Fibroblast of lung (primary cell): ENCODE results near the gene ZNF581. TPM values are rescaled to one million over a fixed set of nuclear protein-coding genes. Genes with fewer than 3 reads are reported as not detected.

ENCODE experiments used
- DNase-seq, 2 donors: peaks; one replicate each; pipeline versions ENCODE4 v3.0.0 to v3.0.0-alpha.2; 2010; ENCODE audit warnings: low read depth in 2 of 2
- H2AFZ ChIP-seq: 2 replicates; pipeline ENCODE4 v1.5.1; 2012; ENCODE audit warnings: low read length, control low read depth, inconsistent platforms
- H3K27ac ChIP-seq: 2 replicates; pipeline ENCODE4 v1.5.1; 2011; ENCODE audit warnings: low read length, control low read depth; ENCODE audit not compliant: insufficient read depth
- H3K27me3 ChIP-seq: 2 replicates; pipeline ENCODE4 v1.5.1; 2011; ENCODE audit warnings: mild to moderate bottlenecking, low read length; ENCODE audit not compliant: control insufficient read depth, insufficient read depth
- H3K36me3 ChIP-seq: 2 replicates; pipeline ENCODE4 v1.5.1; 2011; ENCODE audit warnings: low read length; ENCODE audit not compliant: control insufficient read depth, insufficient read depth
- H3K4me1 ChIP-seq: 2 replicates; pipeline ENCODE4 v1.5.1; 2011; ENCODE audit warnings: low read length; ENCODE audit not compliant: control insufficient read depth, insufficient read depth; ENCODE audit errors: extremely low read depth
- H3K4me2 ChIP-seq: 2 replicates; pipeline ENCODE4 v1.5.1; 2011; ENCODE audit warnings: low read length, control low read depth; ENCODE audit not compliant: insufficient read depth; ENCODE audit errors: extremely low read depth
- H3K4me3 ChIP-seq, 4 experiments: fragments of 200-600 bp in 1 of 4; sonication (generic) in 1 of 4; replicated peaks in 1 of 4; 2 replicates each; pipeline ENCODE4 v1.5.1; 2011 to 2016; ENCODE audit warnings: low read length in 4 of 4, low read depth in 3 of 4, mild to moderate bottlenecking in 3 of 4, control low read depth in 2 of 4, inconsistent platforms in 1 of 4, mixed read lengths in 1 of 4; ENCODE audit not compliant: insufficient read depth in 1 of 4; ENCODE audit errors: control extremely low read depth in 1 of 4
- H3K79me2 ChIP-seq: 2 replicates; pipeline ENCODE4 v1.5.1; 2012; ENCODE audit warnings: mild to moderate bottlenecking, low read length, inconsistent platforms; ENCODE audit not compliant: control insufficient read depth, insufficient read depth
- H3K9ac ChIP-seq: 2 replicates; pipeline ENCODE4 v1.5.1; 2011; ENCODE audit warnings: mild to moderate bottlenecking, low read length, control low read depth; ENCODE audit not compliant: insufficient read depth
- H3K9me3 ChIP-seq: 2 replicates; pipeline ENCODE4 v1.5.1; 2012; ENCODE audit warnings: low read depth, low read length; ENCODE audit not compliant: control insufficient read depth, insufficient read depth
- H4K20me1 ChIP-seq: 2 replicates; pipeline ENCODE4 v1.5.1; 2011; ENCODE audit warnings: low read length; ENCODE audit not compliant: control insufficient read depth, insufficient read depth; ENCODE audit errors: extremely low read depth
- CTCF ChIP-seq, 2 donors: IDR thresholded peaks in 1 of 2; conservative IDR thresholded peaks in 1 of 2; 1 replicate in 1 of 2; 2 replicates in 1 of 2; pipeline ENCODE4 v1.5.1; 2011 to 2012; ENCODE audit warnings: low read length in 2 of 2, control low read depth in 1 of 2, inconsistent platforms in 1 of 2, low read depth in 1 of 2, mild to moderate bottlenecking in 1 of 2
- EZH2 ChIP-seq: IDR thresholded peaks from 2 replicates; pipeline ENCODE4 v1.5.1; 2012; ENCODE audit warnings: low read length, control low read depth, mild to moderate bottlenecking; ENCODE audit errors: missing control alignments
- polyA plus RNA-seq, 2 donors: library from polyadenylated mRNA; depleted of rRNA in 1 of 2; stranded (reverse) in 1 of 2; unstranded in 1 of 2; fragments of >200 nt; gene quantifications; 2 replicates each; pipeline ENCODE4 v1.2.1, GENCODE V29; 2011 to 2012; ENCODE audit warnings: missing spikeins in 1 of 2
- total RNA-seq: library from RNA; depleted of rRNA; stranded (reverse); fragments of >200 nt; gene quantifications from 2 replicates; pipeline ENCODE4 v1.2.1, GENCODE V29; 2014

The ZNF581 gene
- total and polyA plus RNA-seq, 2 donors (not counting 1 experiment from before 2014, with no cell fraction given): 9.2 to 33.4 TPM

DNA sequence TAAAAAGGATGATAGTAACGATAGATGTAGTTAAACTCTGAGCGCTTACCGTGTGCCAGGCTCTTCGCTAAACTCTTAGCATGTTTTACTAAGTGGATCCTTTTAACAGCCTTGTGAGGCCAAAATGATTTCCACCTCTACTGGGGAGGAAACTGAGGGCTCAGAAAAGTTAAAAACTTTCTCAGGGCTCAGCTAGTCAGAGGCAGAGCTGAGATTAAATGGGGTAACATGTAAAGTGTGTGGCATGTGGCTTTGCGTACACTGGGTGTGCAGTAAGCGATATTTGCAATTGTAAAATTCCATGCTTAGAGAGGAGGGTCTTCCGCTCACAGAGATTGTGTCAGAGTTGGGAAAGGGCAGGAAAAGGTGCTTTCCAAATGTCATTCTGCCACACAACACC is 13.1 kb downstream of the ZNF581 start:
- Histone ChIP-seq H3K27me3 (no peaks in the 10 kb centered on the region), H3K9me3 (no peaks in the 10 kb centered on the region), H3K79me2 (peaks cover 65% of the 10 kb centered on the region), H2AFZ (no peak overlapping the region), H3K4me1 (peaks cover 14% of the 10 kb centered on the region), H3K9ac (no peak overlapping the region), H3K27ac (peak overlapping the region; percentile 19), H3K4me3 (peak overlapping the region; percentile 73 to 95 (median 83)), H3K36me3 (peaks cover 18% of the 10 kb centered on the region), H3K4me2 (peak overlapping the region; percentile 97), H4K20me1 (no peaks in the 10 kb centered on the region)
- no peak for DNase-seq
- no peak for TF ChIP-seq EZH2
- TF ChIP-seq CTCF (conservative IDR thresholded peaks at IDR 0.05 in 1 of 2, IDR thresholded peaks at IDR 0.05 in 1 of 2; ENCODE audit: low read depth in 1 of 2, low read length in 2 of 2): no peak

GRCh38 chr19:55656988-55657747 is 13.7 kb downstream of the ZNF581 start:
- DNase-seq: no peak
- H3K27ac ChIP-seq: peak overlapping the region; percentile 14

More at GRCh38 chr19:55656988-55657747, 13.7 kb downstream of the ZNF581 start:
- Histone ChIP-seq H3K4me3 (peak overlapping the region; percentile 73 to 95 (median 83)), H3K4me1 (peaks cover 14% of the 10 kb centered on the region), H3K9ac (no peak overlapping the region), H3K27me3 (no peaks in the 10 kb centered on the region), H4K20me1 (no peaks in the 10 kb centered on the region), H3K9me3 (no peaks in the 10 kb centered on the region), H3K4me2 (peak overlapping the region; percentile 97), H3K36me3 (peaks cover 20% of the 10 kb centered on the region), H2AFZ (no peak overlapping the region), H3K79me2 (peaks cover 70% of the 10 kb centered on the region)
- TF ChIP-seq CTCF (conservative IDR thresholded peaks at IDR 0.05 in 1 of 2, IDR thresholded peaks at IDR 0.05 in 1 of 2; ENCODE audit: low read depth in 1 of 2, low read length in 2 of 2) (no peak), EZH2 (no peak)
